HG02973 (cell line): Measurements from ENCODE around the gene ZNF816.
A peak's percentile ranks its signal among the peaks of the same experiment; 100 is the strongest.
"Not testable (repeated sequence)": the region's sequence is repeated elsewhere in the genome, so short reads cannot be mapped to it uniquely, and the experiment has no call there.

Experiments used
- ATAC-seq: cut with Tn5 transposase; IDR thresholded peaks from one replicate; pipeline ENCODE4 v1.9.1; 2021; ENCODE audit warnings: moderate library complexity; ENCODE audit not compliant: unreplicated experiment

The ZNF816 gene

DNA sequence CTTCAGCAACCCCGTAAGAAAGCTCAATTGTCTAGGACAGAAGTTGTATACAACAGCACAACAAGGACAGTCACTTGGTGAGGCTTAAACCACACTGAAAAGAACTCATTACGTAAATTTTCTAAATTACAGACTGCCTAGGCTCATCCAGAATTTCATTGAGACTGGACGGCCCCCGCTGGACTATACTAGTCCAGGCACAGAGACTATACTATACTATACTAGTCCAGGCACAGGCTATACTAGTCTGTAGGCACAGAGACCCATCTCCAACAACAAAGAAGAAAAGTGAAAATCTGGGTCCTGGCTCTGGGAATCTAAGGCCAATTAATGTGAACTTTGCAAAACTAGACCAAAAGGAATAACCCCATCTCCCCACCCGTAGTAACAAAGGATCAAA lies 700 bp downstream of the ZNF816 start:
- no peak for ATAC-seq

DNA sequence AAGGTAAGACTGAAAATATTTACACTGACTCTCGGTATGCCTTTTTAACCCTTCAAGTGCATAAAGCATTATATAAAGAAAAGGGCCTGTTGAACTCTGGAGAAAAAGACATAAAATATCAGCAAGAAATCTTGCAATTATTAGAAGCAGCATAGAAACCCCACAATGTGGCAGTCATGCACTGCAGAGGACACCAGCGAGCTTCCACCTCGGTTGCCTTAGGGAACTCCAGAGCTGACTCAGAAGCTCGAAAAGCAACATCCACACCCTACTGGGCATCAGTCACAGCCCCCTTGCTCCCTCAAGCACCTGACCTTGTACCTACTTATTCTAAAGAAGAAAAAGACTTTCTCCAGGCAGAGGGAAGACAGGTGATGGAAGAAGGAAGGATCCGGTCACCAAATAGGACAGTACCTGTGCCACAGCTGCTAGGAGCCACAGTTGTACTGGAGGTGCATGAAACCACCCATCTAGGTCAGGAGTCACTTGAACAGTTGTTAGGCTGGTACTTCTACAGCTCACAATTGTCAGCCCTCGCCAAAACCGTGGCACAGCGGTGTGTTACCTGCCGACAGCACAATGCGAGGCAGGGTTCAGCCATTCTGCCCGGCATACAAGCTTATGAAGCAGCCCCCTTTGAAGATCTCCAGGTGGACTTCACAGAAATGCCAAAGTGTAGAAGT lies 2.9 kb downstream of the ZNF816 start:
- ATAC-seq, result no peak

DNA sequence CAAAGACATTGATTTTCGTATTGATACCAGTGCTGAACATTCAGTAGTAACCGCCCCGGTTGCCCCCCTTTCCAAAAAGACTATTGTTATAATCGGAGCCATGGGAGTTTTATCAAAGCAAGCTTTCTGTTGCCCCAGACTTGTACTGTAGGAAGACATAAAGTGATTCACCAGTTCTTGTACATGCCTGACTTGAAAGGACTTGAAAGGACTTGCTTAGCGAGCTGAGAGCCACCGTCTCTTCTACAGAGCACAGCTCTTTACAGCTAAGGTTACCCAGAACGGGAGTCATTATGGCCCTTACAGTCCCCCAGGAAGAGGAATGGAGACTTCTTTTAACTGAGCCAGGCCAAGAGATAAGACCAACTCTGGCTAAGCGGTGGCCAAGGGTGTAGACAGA lies 5.1 kb downstream of the ZNF816 start:
- ATAC-seq, result no peak

DNA sequence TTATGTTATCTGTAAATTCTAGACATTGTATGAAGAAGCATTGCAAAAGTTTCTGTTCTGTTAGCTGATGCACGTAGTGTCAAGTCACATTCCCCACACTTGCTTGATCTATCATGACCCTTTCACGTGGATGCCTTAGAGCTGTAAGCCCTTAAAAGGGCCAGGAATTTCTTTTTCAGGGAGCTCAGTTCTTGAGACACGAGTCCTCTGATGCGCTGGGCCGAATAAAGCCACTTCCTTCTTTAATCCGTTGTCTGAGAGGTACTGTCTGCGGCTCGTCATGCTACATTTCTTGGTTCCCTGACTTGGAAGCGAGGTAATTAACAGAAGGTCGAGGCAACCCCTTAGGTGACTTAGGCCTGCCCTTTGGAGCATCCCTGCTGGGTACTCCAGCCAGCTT lies 5.8 kb downstream of the ZNF816 start:
- ATAC-seq, result no peak

DNA sequence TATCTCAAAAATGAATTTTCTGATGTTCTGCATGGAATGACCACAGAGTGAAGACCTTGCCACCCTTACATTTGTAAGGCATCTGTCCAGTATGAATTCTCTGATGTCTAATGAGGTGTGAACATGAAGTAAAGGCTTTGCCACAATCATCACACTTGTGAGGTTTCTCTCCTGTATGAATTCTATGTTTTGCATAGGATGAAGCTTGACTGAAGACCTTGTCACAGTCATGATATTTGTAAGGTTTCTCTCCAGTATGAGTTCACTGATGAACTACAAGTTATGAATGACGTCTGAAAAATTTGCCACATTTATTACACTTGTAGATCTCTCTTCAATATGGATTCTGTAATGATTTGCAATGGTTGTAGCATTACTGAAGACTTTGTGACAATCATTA lies 13.3 kb downstream of the ZNF816 start:
- no peak for ATAC-seq

DNA sequence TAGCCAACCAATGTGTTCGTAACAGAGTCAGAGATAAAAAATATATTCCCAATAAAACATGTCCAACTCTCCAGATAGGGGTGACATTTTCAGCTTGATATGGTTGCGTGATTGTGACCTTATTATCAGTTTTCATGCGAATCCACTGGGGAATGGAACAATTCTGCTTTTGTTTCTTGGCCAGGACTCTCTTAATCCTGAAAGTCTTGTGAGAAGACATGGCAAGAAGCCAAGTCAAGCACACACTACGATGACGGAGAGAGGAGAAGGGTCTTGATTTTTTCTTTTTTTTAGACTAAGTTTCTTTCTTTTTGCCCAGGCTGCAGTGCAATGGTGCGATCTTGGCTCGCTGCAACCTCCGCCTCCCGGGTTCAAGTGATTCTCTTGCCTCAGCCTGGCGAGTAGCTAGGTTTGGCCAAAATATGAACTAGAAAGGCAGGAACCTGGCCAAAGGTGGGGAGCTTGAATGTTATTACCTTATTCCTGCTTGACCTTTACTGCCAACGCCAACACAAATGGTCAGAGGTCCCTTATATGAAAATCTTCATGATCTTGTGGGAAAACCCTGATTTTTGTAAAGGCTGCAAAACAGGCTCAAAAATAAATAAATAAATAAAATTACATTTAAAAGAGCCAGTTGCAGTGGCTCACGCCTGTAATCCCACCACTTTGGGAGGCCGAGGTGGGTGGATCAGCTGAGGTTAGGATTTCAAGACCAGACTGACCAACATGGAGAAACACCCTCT lies 14.5 kb downstream of the ZNF816 start:
- ATAC-seq, result no peak

DNA sequence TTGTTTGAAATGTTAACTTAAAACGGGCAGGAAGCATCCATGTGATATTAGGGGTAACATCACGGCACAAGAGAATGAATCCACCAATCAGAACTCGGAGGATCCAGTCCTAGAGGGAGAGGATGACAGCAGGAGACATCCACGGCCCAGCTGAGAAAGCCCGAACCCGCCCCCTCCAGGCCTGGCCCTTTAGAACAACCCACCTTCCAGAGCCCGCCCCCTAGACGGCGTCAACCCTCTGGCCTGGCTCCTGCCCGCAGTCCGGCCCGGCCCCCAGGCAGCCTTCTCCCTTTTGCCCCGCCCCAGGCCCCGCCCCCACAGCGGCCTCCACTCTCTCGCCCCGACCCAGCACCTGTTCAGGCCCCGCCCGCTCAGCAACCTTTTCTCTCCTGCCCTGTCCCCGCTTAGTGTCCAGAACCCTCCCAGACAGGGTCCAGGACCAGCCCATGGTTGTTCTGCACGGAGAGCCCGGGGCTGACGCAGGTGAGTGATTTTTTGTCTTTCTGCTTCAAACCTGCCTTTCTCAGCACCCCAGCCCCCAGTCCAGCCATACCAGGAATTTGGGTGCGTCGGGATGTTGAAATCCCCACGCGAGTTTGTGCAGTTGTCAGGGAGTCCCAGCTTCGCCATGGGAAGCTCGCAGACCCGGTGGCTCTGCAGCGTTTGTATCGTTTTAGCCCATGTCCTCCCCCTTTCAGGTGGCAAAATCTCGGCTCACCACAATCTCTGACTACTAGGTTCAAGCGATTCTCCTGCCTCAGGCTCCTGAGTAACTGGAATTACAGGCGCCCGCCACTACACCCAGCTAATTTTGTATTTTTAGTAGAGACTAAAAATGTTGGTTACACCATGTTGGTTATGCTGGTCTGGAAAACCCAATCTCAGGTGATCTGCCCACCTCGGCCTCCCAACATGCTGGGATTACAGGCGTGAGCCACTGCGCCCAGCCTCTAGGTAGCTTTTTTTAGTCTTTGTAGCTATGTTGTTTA lies 16.1 kb downstream of the ZNF816 start:
- no peak for ATAC-seq

DNA sequence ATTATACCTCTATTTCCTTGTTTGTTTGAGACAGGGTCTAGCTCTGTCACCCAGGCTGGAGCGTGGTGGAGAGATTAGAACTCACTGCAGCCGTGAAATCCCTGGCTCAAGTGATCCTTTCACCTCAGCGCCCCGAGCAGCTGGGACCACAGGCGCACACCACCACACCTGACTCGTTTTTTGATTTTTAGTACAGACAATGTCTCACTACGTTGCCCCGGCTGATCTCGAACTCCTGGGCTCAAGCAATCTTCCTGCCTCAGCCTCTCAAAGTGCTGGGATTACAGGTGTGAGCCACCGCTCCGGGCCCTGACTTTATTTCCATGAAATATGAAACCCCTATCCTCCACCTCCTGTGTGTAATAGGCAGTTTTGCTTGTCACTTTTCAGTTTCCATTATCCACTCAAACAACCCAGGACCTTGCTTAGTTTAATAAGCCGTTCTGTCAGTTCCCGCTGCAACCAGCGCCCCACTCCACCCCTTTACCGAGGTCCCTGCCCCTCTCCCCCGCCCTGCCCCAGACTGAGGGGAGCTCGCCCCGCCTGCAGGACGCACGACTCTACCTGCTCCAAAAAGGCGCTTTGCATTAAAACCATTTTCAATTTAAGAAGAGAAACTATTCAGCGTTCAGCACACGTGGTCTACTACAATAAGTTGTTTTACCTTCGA lies 16.9 kb downstream of the ZNF816 start:
- ATAC-seq, result no peak

DNA sequence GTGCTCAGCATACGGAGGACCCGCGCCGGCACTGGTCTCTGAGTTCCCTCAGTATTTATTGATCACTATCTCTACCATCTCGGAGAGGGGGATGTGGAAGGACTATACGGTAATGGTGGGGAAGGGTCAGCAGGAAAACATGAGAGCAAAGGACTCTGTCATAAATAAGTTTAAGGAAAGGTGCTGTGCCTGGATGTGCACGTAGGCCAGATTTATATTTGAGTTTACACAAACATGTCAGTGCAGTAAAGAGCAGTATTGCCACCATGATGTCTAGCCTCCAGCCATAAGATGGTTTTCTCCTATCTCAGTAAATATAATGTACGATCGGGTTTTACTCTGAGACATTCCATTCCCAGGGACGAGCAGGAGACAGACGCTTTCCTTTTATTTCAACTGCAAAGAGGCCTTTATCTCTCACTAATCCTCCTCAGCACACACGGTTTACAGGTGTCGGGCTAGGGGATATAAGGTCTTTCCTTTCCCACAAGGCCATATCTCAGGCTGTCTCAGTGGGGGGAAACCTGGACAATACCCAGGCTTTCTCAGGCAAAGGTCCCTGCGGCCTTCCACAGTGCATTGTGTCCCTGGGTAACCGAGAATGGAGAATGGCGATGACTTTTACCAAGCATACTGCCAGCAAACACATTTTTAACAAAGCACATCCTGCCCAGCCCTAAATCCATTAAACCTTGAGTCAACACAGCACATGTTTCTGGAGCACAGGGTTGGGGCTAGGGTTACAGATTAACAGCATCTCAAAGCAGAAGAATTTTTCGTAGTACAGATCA lies 17.8 kb downstream of the ZNF816 start:
- ATAC-seq, result not testable (repeated sequence)

DNA sequence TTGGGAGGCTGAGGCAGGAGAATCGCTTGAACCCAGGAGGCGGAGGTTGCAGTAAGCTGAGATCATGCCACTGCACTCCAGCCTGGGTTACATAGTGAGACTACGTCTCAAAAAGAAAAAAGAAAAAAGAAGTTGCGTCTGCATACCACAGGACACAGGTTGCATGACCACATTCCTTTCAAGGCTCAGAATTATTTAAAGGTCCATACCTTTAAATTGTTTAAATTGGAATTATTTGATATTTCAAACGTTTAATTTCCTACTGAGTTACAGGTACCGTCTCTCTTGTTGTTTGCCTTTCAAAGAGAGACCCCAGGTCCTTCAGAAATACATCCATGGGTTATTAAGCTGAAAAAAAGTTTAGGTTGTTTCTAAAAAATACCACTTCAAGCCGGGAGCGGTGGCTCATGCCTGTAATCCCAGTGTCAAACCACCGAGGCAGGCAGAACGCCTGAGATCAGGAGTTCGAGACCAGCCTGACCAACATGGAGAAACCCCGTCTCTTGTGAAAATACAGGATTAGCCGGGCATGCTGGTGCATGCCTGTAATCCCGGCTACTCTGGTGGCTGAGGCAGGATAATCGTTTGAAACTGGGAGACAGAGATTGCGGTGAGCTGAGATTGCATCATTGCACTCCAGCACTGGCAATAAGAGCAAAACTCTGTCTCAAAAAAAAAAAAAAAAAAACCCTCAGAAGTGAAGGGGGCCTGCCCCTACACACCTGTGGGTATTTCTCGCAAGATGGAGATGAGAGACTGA lies 18.6 kb downstream of the ZNF816 start:
- ATAC-seq, result no peak

DNA sequence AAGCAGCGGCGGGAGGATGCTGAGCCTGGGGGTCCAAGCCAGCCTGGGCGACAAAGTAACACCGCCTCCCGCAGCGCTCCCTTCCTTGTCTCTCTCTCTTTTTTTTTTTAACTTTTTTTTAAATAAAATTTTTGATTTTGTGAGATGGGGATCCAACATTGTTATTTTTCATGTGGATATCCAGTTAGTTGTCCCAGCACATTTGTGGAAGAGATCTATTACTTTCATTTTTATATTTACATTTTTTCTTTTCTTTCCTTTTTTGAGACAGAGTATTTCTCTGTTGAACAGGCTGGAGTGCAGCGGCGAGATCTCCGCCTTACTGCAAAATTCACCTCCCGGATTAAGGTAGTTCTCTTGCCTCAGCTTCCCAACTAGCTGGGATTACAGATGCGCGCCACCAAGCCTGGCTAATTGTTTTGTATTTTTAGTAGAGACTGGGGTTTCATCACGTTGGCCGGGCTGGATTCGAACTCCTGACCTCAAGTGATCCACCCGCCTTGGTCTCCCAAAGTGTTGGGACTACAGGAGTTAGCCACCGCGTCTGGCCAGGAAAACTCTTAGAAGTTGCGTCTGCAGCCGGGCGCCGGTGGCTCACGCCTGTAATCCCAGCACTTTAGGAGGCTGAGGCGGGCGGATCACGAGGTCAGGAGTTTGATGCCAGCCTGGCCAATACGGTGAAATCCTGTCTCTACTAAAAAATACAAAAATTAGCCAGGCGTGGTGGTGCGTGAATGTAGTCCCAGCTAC lies 19.4 kb downstream of the ZNF816 start:
- no peak for ATAC-seq

DNA sequence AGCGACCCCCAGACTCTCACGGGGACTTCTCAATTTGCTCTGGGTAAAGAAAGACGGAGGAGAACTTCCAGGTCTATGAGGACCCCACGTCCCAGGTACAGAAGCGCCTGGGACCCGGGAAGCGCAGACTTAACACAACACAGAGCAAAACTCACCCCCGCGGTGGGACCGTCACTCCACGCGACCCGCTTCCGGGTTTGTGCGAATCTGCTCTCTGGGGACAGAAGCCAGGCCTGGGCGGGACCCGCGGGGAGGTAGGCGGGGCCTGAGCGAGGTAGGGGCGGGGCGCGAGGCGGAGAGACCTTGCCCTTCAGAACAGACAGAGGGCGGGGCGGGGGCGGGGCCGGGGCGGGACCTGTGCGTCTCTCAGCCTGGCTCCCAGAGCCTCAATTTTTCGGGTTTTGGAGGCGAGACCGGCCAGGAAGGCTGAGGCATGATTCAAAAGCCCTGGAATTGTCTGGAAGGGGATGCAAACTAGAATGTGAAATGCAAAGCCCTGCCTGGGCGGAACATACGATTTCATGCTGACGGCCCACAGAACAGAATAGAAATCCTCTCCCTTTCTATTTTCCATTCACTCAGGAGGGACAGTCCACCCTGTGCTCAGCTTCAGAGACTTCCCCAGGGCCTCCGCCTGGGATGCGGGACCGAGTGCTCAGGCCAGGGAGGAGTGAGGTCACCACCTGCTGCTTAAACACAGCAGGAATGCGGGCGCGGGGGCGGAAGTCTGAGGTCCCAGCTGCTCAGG lies 20.1 kb downstream of the ZNF816 start:
- ATAC-seq, result peak; percentile 95

DNA sequence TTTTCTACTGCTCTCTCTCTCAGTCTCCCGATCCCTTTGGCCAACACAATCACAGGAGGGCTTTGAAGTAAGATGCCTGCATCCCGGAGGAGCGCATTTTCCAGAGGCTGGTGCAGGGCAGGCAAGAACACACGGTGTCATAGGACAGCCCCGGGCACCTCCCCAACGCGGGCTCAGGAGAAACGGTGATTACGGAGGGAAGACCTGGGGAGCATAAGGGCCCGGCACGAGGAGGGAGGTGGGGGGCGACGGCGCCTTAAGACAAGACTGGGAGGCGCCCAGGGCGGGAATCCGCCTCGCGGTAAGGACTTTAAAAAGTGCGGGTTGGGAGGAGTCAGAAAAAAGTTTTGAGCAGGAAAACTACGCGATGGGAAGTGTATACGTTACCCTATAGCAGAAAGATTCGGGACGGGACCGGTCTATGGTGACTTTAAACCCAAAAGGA lies 20.7 kb downstream of the ZNF816 start:
- peak; percentile 24 for ATAC-seq

DNA sequence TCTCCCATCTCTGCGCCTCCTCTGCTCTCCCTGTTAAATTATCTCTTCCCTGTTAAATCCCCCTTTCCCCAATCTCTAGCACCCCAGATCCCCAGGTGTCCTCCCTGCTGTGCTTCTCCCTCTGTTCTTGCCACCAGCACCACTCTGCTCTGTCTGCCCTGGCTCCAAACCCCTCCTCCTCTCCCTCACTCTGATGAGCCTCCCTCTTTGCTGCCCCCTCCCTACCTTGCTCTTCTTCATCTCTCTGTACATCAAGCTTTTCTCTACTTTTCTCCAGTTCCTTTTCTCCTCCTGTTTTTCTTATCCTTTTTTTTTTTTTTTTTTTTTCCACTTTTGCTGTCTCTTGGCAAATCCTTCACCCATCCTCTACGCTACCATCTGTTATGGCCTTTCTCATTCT lies 21.2 kb downstream of the ZNF816 start:
- ATAC-seq, result not testable (repeated sequence)

DNA sequence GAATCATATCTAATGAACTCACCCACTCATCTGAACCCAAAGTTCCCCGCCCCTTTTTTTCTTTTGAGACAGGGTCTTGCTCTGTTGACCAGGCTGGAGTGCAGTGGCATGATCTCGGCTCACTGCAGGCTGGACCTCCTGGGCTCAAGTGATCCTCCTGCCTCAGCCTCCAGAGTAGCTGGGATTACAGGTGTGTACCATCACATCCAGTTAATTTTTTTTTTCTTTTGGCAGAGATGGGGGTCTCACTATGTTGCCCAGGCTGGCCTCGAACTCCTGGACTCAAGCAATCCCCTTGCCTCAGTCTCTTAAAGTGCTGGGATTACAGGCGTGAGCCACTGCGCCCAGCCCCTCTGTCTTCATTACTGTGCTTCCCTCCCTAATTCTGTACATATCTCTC lies 21.8 kb downstream of the ZNF816 start:
- ATAC-seq, result not testable (repeated sequence)

DNA sequence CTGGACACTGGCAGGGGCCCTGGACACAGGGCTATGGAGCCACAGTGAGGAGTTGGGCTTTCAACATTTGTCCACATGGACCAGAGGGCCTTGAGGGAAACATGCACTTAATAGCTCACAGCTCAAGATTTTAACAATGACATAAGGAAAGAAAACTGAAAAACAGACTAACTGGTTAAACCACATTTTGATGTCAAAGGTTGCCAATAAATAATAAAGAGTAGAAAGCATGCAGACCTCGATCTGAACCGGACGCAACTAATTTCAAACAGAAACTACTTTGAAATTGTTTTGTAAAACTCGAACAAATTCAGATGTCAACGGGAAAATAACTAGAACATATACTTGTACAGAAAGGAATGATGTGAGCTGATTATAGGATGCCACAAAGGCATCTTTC lies 23.9 kb downstream of the ZNF816 start:
- no peak for ATAC-seq

DNA sequence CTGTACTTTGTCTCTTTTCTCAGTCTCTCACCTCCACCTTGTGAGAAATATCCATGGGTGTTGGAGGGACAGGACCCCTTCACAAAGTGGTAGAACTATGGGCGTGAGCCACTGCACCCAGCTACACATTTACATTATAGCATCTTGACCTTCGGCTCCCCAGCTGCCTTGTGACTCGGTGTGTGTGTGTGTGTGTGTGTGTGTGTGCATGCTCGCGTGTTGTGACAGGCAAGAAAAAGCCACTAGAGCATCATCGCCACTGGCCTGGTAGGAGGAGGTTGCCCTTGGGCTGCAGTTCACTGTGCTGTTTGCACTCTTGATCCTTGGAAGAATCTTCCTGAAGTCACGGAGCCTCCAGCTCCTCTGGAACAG lies 25.7 kb downstream of the ZNF816 start:
- no peak for ATAC-seq
